ENCODE measurements around the gene DSCAM.

GRCh38 chr21:40635391-40635790 is 211.6 kb downstream of the DSCAM start:
- no peak for TF ChIP-seq POLR2A (IDR thresholded peaks at IDR 0.05)
- TF ChIP-seq CTCF (IDR thresholded peaks at IDR 0.05), result no peak
